ENCODE results near the gene IFNGR2. TPM values are rescaled to one million over a fixed set of nuclear protein-coding genes. Genes with fewer than 3 reads are reported as not detected.

The IFNGR2 gene
- total RNA-seq, 1 experiment from 2014 or later, result 44.1 TPM

DNA sequence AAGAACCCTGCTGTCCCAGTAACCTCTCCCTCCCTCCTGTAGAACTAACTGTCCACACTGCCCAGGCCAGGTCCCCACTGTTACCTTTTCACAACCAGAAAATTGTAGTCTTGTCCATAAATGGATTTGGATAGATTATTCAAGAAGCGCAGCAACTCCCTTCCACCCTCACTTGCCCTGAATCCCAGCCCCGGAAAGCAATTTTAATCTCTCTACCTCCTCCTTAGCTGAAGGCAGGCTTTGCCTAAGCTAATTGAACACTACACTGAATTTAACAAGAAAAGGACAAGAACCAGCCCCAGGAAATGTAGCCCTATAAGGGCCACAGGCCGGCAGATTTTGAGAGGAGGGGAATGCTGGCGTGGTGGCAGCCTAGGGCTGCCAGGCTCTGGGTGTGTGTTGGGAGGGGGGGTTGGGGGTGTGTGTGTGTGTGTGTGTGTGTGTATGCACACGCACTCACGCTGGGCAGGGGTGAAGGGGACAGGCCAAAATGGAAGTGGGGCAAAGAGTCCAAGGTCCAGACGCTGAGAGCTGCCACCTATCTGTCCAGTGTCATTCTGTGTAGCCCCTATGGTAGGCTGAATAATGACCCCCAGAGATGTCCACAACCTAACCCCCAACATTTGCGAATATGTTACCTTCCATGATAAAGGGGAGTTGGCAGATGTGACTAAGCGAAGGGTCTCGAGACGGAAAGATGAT is 10.8 kb upstream of the IFNGR2 start:
- Histone ChIP-seq H3K9ac (ENCODE audit: extremely low read depth, insufficient read length, low read length) (no peak overlapping the region), H3K9me3 (ENCODE audit: control insufficient read depth, low read depth, low read length) (no peaks in the 10 kb centered on the region), H4K8ac (replicated peaks; ENCODE audit: insufficient read length, low read depth, low read length) (no peak overlapping the region), H3K79me1 (ENCODE audit: insufficient read depth, low read depth, low read length, poor library complexity, severe bottlenecking) (no peaks in the 10 kb centered on the region), H3K79me2 (ENCODE audit: insufficient read depth, low read length) (no peaks in the 10 kb centered on the region), H3K27me3 (ENCODE audit: insufficient read depth, low read length) (no peaks in the 10 kb centered on the region), H2BK15ac (ENCODE audit: low read depth, low read length) (no peak overlapping the region), H2BK20ac (ENCODE audit: low read depth, low read length, poor library complexity, severe bottlenecking) (no peak overlapping the region), H3K56ac (ENCODE audit: insufficient read length, low read depth, low read length) (no peak overlapping the region), H3K4me1 (ENCODE audit: insufficient read depth, low read length) (no peaks in the 10 kb centered on the region), H3K14ac (ENCODE audit: insufficient read depth, low read length) (no peak overlapping the region), H3K27ac (ENCODE audit: insufficient read length, low read depth, low read length) (no peak overlapping the region), H2BK5ac (ENCODE audit: insufficient read length, low read length) (no peak overlapping the region), H3K4me2 (ENCODE audit: insufficient read depth, insufficient read length, low read length) (no peak overlapping the region), H2BK12ac (ENCODE audit: insufficient read length, low read depth, low read length) (no peak overlapping the region), H4K91ac (ENCODE audit: insufficient read length, low read depth, low read length) (no peak overlapping the region), H3K23me2 (ENCODE audit: insufficient read length, low read depth, low read length, poor library complexity, severe bottlenecking) (no peaks in the 10 kb centered on the region), H4K20me1 (ENCODE audit: control insufficient read depth, insufficient read depth, insufficient read length) (no peaks in the 10 kb centered on the region), H4K5ac (ENCODE audit: insufficient read length, low read depth, low read length) (no peak overlapping the region), H2BK120ac (ENCODE audit: low read depth, low read length, poor library complexity, severe bottlenecking) (no peak overlapping the region), H2AK5ac (ENCODE audit: insufficient read length, low read length) (no peak overlapping the region), H3K18ac (ENCODE audit: insufficient read length, low read depth, low read length) (no peak overlapping the region), H3T11ph (ENCODE audit: low read length) (no peak overlapping the region), H2AFZ (ENCODE audit: low read length) (no peak overlapping the region), H3K23ac (ENCODE audit: insufficient read length, low read depth, low read length) (no peak overlapping the region), H3K4ac (ENCODE audit: low read depth, low read length) (no peak overlapping the region)
- H3K36me3 Mint-ChIP-seq (ENCODE audit: insufficient read depth in 1 of 3, low read depth in 3 of 3), result no peaks in the 10 kb centered on the region
- H3K9me3 Mint-ChIP-seq, result no peaks in the 10 kb centered on the region; a peak in 1 of 5 replicates
- no peak for DNase-seq
- TF ChIP-seq, protein P1, sequence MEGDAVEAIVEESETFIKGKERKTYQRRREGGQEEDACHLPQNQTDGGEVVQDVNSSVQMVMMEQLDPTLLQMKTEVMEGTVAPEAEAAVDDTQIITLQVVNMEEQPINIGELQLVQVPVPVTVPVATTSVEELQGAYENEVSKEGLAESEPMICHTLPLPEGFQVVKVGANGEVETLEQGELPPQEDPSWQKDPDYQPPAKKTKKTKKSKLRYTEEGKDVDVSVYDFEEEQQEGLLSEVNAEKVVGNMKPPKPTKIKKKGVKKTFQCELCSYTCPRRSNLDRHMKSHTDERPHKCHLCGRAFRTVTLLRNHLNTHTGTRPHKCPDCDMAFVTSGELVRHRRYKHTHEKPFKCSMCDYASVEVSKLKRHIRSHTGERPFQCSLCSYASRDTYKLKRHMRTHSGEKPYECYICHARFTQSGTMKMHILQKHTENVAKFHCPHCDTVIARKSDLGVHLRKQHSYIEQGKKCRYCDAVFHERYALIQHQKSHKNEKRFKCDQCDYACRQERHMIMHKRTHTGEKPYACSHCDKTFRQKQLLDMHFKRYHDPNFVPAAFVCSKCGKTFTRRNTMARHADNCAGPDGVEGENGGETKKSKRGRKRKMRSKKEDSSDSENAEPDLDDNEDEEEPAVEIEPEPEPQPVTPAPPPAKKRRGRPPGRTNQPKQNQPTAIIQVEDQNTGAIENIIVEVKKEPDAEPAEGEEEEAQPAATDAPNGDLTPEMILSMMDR (conservative IDR thresholded peaks at IDR 0.05), result no peak
- no peaks in the 10 kb centered on the region for H3K27me3 Mint-ChIP-seq (ENCODE audit: low read depth)
- H3K4me1 Mint-ChIP-seq, result peaks cover 4 to 10% of the 10 kb centered on the region in 2 experiments
- peak overlapping the region in 2 of 3 experiments; percentile 87 to 88; a peak in 4 of 7 replicates for H3K27ac Mint-ChIP-seq
- WGBS (ENCODE audit: extremely low coverage, insufficient read length, low lambda C conversion rate), result no CpG with 5 or more reads among the region's 11 CpGs
- no peak overlapping the region for H3K4me3 Mint-ChIP-seq
